ENCODE results near the gene PLET1.
"Not testable (repeated sequence)": the region's sequence is repeated elsewhere in the genome, so short reads cannot be mapped to it uniquely, and the experiment has no call there.

The PLET1 gene

GRCh38 chr11:112206071-112206470 is 54.6 kb downstream of the PLET1 start:
- DNase-seq = no peak

- DNase-seq = no peak
Measured at GRCh38 chr11:112200252-112200651, 60.4 kb downstream of the PLET1 start.

DNA sequence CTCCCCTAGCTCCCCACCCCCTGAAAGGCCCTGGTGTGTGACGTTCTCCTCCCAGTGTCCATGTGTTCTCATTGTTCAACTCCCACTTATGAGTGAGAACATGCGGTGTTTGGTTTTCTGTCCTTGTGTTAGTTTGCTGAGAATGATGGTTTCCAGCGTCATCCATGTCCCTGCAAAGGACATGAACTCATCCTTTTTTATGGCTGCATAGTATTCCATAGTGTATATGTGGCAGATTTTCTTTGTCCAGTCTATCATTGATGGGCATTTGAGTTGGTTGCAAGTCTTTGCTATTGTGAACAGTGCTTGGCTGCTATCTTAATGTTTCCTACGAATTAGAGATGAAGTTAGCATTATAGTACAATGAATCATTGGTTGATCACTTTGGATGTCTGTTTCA is 61.6 kb downstream of the PLET1 start:
- not testable (repeated sequence) for DNase-seq
